SK-MEL-5 (cell line): ENCODE measurements around the gene GCAT. TPM values are rescaled to one million over a fixed set of nuclear protein-coding genes. Genes with fewer than 3 reads are reported as not detected.

Experiments
- DNase-seq: peaks from one replicate; pipeline ENCODE4 v3.0.0-alpha.2; 2016; ENCODE audit warnings: low read depth, low spot score
- in situ Hi-C: cut with HindIII; loops from 2 replicates; pipeline ENCODE4 v1.10.0; 2016; ENCODE audit warnings: low sequenced_read_pairs, high pct_unique_total_duplicates, low pct_unique_long_range_greater_than_20kb
- small RNA-seq, 2 experiments: library from RNA; depleted of rRNA; stranded (forward); fragments of <200 nt; gene quantifications; one replicate each; pipeline ENCODE3, GENCODE V24; 2014
- total RNA-seq: library from RNA; depleted of rRNA; stranded (reverse); fragments of >200 nt; shearing (Covaris generic); gene quantifications from 2 replicates; pipeline ENCODE4 v1.2.3, GENCODE V29; 2014; rRNA removed

GCAT gene
- total RNA-seq, 1 experiment from 2014 or later: 29.3 TPM

- no peak for DNase-seq
- in situ Hi-C loops: no loop called here
Observed at GRCh38 chr22:37855462-37855861, 47.7 kb downstream of the GCAT start.

DNA sequence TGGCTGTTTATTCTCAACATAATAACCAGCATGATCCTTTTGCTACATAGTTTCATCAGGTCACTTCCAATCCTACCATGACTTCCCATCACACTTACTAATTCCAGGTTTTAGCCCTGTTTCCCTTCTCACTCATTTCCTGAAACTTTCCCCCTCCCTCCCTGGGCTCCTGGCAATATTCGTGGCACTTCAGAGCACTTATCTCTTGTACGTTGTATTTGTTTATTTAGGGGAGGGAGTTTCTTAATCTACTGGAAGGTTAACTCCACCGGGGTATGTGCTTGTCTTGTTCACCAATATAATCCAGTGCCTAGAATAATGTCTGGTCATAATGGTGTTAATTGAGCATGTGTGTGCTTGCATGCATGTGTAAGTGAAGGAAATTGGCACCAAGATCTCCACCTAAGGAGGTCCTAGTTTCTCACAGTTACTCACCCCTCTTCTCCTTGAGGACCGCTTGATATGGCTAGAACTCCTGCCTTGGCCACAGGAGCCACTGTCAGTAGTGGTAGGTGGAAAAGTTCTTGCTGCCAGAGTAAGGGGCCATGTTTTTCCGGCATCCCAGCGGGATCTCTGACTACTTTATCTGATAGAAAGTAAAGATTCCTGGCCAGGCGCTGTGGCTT, 53.2 kb downstream of the GCAT start:
- no peak for DNase-seq
- in situ Hi-C loops: no loop called here

- peak; percentile 30 for DNase-seq
- in situ Hi-C loops: no loop called here
Observed at GRCh38 chr22:37862570-37863325, 55.0 kb downstream of the GCAT start.

DNA sequence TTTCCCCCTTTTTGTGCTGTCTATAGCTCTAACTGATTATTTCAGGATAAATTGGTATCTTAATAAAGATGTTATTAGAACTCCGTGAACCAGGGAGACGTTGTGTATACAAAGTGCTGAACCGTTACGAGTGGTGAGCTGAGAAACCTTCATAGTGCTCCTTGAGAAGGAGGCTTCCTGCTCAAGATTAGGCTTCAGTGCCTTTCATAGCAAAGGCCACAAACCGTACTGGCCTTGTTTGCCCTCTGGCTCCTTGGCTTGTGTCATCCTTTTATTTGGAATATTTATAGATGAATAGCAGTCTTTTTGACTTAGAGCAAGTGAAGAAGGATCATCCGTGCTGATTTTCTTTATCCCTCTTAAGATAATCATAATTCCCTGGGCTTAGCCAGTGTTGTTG, 57.8 kb downstream of the GCAT start:
- DNase-seq: no peak
- in situ Hi-C loops: no loop called here

Small RNA genes within 50 kb of the gene (small RNA-seq; reads per million reads assigned to genes)
- gene MIR659: 0 to 0.14 reads per million in 2 experiments

Other genes with a start within 250 kb of the GCAT start
- 25.4 and 30.7 TPM in 2 replicates for gene CDC42EP1, start 247.5 kb upstream of the GCAT start, total RNA-seq
- not detected in 2 replicates for gene LGALS2, start 227.8 kb upstream of the GCAT start, total RNA-seq
- gene GGA1, start 199.1 kb upstream of the GCAT start, total RNA-seq: 62.0 and 70.3 TPM in 2 replicates
- gene SH3BP1, start 168.3 kb upstream of the GCAT start, total RNA-seq: 3.9 and 5.5 TPM in 2 replicates
- 61.7 and 64.4 TPM in 2 replicates for gene PDXP, start 149.2 kb upstream of the GCAT start, total RNA-seq
- gene LGALS1, start 132.3 kb upstream of the GCAT start, total RNA-seq: 978 and 1,315 TPM in 2 replicates
- 50.7 and 57.9 TPM in 2 replicates for gene NOL12, start 121.6 kb upstream of the GCAT start, total RNA-seq
- gene TRIOBP, start 110.9 kb upstream of the GCAT start, total RNA-seq: 22.4 and 25.6 TPM in 2 replicates
- gene GALR3, start 15.4 kb downstream of the GCAT start, total RNA-seq: not detected in 2 replicates
- gene ANKRD54, start 36.4 kb downstream of the GCAT start, total RNA-seq: 47.7 and 50.8 TPM in 2 replicates
- 664 and 804 TPM in 2 replicates for gene EIF3L, start 41.5 kb downstream of the GCAT start, total RNA-seq
- gene MICALL1, start 98.4 kb downstream of the GCAT start, total RNA-seq: 27.6 and 29.7 TPM in 2 replicates
- gene C22orf23, start 145.7 kb downstream of the GCAT start, total RNA-seq: 0.55 and 0.80 TPM in 2 replicates
- gene POLR2F, start 145.8 kb downstream of the GCAT start, total RNA-seq: 260 and 264 TPM in 2 replicates
- gene SOX10, start 176.6 kb downstream of the GCAT start, total RNA-seq: 188 and 199 TPM in 2 replicates
- gene PICK1, start 249.5 kb downstream of the GCAT start, total RNA-seq: 24.2 and 35.7 TPM in 2 replicates